GM21526 (cell line): ENCODE data around the gene PRKCA.

Source experiments
- ATAC-seq: cut with Tn5 transposase; IDR thresholded peaks from one replicate; pipeline ENCODE4 v1.9.1; 2021; ENCODE audit warnings: moderate library complexity; ENCODE audit not compliant: unreplicated experiment, low FRiP score

The PRKCA gene

GRCh38 chr17:66775271-66775670, 472.9 kb downstream of the PRKCA start:
- ATAC-seq: no peak

DNA sequence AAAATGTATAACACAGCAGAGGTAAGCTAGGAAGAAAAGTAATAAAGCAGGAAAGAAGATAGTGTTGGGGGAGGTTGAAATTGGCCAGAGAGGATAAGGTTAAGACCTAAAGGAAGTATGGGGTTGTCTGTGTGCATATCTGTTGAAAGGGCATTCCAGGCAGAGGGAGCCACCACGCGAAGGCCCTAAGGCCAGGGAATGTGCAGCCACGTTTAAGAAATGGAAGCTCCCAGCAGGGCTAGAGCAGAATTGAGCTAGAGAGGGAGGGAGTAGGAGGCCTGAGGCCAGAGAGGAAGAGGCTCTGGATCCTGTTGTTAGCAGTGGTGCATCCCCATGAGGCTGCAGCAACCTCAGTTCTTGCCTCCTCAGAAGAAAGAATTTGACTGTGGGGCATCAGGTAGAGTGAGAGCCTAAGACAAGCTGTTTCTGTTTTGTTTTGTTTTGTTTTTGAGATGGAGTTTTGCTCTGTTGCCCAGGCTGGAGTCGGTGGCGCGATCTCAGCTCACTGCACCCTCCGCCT, 473.5 kb downstream of the PRKCA start:
- ATAC-seq: no peak

DNA sequence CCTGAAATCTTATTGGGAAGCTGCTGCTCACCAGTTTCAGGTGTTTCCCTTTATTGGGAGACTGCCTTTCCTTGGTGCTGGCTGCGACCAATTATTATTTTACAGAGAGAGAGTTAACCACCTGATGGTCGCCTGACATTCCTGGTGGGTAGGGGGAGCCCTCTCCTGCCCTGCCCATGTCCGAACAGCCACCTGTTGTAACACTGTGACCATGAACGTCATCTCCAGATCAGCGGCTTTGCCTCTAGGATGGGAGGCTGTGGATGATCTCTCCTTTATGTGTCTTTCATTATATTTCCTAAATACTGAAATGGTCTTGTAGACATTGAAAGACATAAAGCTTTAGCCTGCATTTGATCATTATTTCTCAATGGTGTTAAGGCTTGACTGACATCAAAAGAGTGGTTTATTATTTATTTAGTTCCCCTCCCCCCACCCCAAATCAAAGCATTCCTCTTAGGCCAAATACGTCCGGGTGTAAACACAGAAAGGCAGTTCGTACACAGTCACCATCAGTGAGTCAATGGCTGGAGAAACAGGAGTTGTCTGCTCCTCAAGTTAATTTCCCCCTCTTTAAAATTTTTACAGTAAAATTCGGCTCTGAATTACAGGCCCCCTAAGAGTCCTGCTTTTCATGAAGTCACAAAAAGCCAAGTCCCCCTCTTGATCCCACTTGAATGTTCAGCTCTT, 474.7 kb downstream of the PRKCA start:
- no peak for ATAC-seq

- no peak for ATAC-seq
Measured at GRCh38 chr17:66777689-66778225, 475.3 kb downstream of the PRKCA start.

DNA sequence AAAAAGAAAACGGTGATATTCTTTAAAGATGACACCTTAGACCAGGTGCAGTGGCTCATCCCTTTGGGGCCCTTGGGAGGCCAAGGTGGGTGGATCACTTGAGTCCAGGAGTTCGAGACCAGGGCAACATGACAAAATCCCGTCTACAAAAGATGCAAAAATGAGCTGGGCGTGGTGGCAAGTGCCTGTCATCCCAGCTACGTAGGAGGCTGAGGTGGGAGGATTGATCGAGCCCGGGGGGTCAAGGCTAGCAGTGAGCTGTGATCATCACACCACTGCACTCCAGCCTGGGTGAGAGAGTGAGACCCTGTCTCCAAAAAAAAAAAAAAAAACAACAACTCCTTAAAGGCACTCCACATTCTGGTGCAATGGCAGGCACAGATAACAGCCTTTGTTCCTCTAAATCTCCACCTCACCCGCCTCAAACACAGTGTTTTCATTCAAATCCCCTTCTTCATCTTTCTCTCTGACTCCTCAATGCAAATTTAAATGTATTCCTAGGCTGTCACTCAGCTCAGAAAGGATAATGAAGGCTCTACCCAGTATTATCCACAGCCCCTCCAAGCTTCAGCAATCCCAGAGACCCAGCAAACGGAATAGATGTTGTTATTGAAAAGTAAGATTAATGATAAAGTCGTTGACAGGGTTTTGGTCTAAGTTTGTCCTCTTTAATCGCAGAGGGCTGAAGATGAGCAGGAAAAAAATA, 476.3 kb downstream of the PRKCA start:
- no peak for ATAC-seq

DNA sequence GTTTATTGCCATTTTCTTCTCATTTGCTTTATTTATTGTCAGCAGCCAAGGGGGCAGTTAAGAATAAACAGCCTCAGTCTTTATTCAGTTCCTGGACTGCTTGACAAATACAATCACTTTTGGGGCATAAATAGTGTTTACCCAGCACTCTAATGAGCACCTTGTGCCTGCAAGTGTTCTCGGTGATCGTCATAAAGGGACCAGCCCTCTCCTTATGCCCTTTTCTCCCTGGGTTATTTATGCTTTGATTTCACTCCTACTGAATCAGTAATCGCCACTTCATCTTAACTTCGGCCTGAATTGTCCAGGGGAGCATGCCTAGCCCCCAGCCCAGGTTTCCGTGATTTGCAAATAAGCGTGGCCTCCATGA, 476.8 kb downstream of the PRKCA start:
- ATAC-seq: no peak

DNA sequence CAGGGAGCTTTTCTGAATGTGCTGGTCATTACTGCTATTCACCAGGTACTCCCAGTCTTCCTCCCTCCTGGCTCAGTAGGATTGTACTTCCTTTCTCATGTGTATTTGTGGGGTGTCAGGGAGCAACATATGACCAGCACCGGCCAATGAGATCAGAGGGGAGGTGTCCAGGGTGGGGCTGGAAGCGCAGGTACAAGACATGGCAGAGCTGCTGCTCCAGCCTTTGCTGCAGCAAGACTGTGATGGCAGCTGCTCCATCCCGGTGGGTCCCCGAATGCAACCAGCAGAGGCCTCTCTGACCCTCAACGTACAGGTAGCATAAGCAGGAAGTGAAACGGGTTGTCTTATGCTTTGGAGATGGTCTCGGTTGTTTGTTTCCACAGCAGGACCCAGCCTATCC, 478.7 kb downstream of the PRKCA start:
- no peak for ATAC-seq

- no peak for ATAC-seq
Measured at GRCh38 chr17:66782851-66783250, 480.4 kb downstream of the PRKCA start.

DNA sequence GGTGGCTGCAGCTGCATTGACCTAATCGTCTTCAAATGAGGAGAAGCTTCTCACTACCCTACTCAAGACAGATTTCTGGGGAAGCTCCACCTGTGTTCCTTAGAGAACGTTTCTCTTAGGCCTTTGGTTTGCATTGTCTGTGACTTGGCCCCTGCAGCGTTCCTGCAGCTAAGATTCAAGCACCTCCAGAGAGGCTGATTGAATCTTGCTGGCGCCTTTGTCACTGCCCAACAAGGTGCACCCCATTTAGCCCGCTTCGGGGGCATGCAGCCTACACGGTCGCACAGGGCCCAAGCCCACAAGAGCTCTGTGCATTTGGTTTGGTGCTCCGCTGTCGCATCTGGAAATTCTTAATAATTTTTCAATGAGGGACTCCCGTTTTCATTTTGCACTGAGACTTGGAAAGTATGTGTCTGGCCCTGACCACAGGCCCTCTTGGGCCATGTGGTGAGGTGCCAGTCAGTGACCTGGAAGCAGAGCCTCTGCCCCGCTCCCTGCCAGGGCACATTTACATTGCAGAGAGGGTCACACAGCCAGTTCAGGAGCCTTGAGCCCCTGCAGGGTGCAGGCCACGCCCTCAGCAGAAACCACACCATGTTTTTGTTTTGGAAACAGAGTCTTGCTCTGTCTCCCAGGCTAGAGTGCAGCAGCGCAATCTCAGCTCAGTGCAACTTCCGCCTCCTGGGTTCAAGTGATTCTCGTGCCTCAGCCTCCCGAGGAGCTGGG, 481.4 kb downstream of the PRKCA start:
- ATAC-seq: no peak

GRCh38 chr17:66784621-66785364, 482.4 kb downstream of the PRKCA start:
- no peak for ATAC-seq

DNA sequence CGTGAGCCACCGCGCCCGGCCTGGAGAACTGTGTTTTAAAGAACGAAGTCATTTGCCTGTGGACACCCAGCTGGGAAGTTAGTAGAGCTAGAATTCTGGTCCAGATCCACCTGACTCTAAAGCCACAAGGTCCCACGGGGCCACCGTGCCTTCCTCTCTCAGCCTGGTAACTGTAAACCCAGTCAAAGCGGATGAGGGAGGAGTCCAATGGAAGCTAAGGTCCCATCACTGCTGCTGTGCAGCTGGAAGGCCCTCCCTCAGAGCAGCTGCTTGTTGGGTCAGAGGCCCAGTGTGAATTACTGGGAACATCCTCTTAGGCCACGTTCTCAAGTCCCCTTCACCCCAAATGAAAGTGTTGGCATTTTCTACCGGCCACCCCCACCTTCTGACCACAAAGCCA, 483.7 kb downstream of the PRKCA start:
- no peak for ATAC-seq

- no peak for ATAC-seq
Measured at GRCh38 chr17:66787914-66788313, 485.5 kb downstream of the PRKCA start.

DNA sequence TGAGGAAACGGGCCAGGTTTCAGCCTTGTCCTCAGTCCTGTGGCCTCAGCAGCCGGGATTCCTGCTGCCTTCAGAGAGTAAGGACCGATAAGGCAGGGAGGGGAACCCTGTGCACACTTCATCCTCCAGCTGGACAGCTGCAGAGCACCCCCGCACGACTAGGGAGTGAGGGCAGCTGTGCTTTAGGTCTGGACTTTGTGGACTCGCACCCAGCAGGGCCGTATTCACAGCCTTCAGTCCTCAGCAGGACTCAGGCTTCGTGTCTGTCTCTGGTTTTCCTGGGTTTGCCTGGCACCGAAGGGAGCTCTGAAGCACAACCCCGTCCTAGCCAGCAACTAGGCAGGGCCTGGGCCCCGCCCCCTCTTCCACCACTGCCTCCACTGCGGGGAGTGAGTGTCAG, 486.7 kb downstream of the PRKCA start:
- ATAC-seq: no peak

GRCh38 chr17:66789961-66790437, 487.6 kb downstream of the PRKCA start:
- no peak for ATAC-seq

GRCh38 chr17:66790501-66791061, 488.2 kb downstream of the PRKCA start:
- no peak for ATAC-seq

DNA sequence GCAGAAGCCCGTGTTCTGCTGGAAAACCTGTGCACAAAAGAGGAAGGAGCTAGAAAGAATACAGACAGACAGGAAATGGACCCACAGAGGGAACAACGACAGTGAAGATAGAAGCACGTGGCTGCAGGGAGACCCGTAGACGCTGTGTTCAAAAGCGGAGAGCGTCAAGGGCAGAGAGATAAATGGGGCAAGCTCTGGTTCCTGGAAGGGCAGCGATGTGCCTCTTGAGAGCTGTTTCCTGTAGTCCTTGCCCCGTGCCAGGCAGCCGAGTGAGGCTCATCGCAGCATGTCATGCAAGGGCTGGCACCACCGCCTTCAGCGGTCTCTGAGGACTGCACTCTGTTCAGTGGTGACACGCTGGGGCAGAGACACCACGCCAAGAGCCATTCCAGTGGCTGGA, 488.9 kb downstream of the PRKCA start:
- ATAC-seq: no peak

DNA sequence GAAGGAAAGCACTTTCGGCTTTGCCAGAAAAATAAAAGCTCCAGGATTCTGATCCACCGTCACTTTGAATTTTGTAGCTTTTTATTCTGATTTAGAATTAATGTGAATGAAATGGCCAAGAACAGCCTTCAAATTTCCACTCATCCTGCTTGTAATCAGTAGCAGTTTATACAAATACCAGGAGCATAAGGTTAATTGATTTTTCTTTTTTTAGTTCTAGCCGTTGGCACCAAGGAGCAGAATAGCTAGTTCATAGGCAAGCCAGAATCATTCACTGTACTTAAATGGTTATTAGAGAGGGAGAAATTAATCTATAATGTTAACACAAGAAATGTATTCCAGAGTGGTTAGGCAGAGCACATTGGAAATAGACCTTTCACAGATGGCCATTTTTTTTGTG, 491.4 kb downstream of the PRKCA start:
- no peak for ATAC-seq

- ATAC-seq: no peak
Measured at GRCh38 chr17:66795486-66795885, 493.1 kb downstream of the PRKCA start.

GRCh38 chr17:66799849-66800537, 497.6 kb downstream of the PRKCA start:
- no peak for ATAC-seq
